PC-9 (cell line): ENCODE measurements around the gene EFCAB7.
"Not testable (repeated sequence)": the region's sequence is repeated elsewhere in the genome, so short reads cannot be mapped to it uniquely, and the experiment has no call there.

Source experiments
- CTCF ChIP-seq: fragments of 200-600 bp; sonication (generic); conservative IDR thresholded peaks from 2 replicates; pipeline ENCODE4 v1.6.1; 2017; ENCODE audit warnings: mixed run types, antibody characterized with exemption, mild to moderate bottlenecking, moderate library complexity
- EZH2 ChIP-seq: fragments of 200-600 bp; sonication (generic); IDR thresholded peaks from 2 replicates; pipeline ENCODE4 v1.8.0; 2017; ENCODE audit warnings: antibody characterized with exemption, low read depth

- TF ChIP-seq CTCF, EZH2: not testable (repeated sequence)
These were observed 63.0 kb downstream of the EFCAB7 start for GRCh38 chr1:63586326-63586725.
